NB4 (cell line): Measurements from ENCODE around the gene LALBA.

Source experiments
- CTCF ChIP-seq: IDR thresholded peaks from one replicate; pipeline ENCODE4 v1.5.1; 2012; ENCODE audit warnings: low read depth, low read length
- MAX ChIP-seq: IDR thresholded peaks from 2 replicates; pipeline ENCODE4 v1.6.1; 2011; ENCODE audit warnings: low read depth, low read length
- MYC ChIP-seq: IDR thresholded peaks from 2 replicates; pipeline ENCODE4 v1.6.1; 2011; ENCODE audit warnings: low read depth, low read length

- TF ChIP-seq MAX, result no peak
- peak; percentile 84 for TF ChIP-seq CTCF
- TF ChIP-seq MYC, result no peak
Observed at GRCh38 chr12:48542300-48542928, 27.4 kb downstream of the LALBA start.
